ENCODE measurements around the gene PMPCB. TPM values are rescaled to one million over a fixed set of nuclear protein-coding genes. Genes with fewer than 3 reads are reported as not detected.

The PMPCB gene
- total RNA-seq, 1 experiment from 2014 or later: 74.4 TPM

GRCh38 chr7:103344453-103345149 lies 47.4 kb downstream of the PMPCB start, which contains the start of gene DNAJC2 (continued):
- TF ChIP-seq ZSCAN18 (CRISPR knock-in tag; IDR thresholded peaks at IDR 0.05) (no peak), IRF2 (CRISPR knock-in tag; IDR thresholded peaks at IDR 0.05; ENCODE audit: borderline replicate concordance, low read depth) (no peak), ZNF317 (CRISPR knock-in tag; IDR thresholded peaks at IDR 0.05; ENCODE audit: borderline replicate concordance, low read depth) (no peak), ELF4 (CRISPR knock-in tag; IDR thresholded peaks at IDR 0.05; ENCODE audit: low read depth) (no peak), HMGXB4 (CRISPR knock-in tag; IDR thresholded peaks at IDR 0.05) (0 out of 2 replicates have a peak, but pooled peaks have one; percentile 19), AFF4 (CRISPR knock-in tag; IDR thresholded peaks at IDR 0.05; ENCODE audit: borderline replicate concordance) (no peak), ZMAT4 (CRISPR knock-in tag; IDR thresholded peaks at IDR 0.05) (no peak), TCF7 (CRISPR knock-in tag; IDR thresholded peaks at IDR 0.05; ENCODE audit: low read depth) (no peak), NFATC4 (CRISPR knock-in tag; IDR thresholded peaks at IDR 0.05) (no peak), ZNF263 (CRISPR knock-in tag; IDR thresholded peaks at IDR 0.05; ENCODE audit: low read depth) (no peak), E2F4 (CRISPR knock-in tag; IDR thresholded peaks at IDR 0.05; ENCODE audit: borderline replicate concordance, low read depth) (no peak), ZNF532 (CRISPR knock-in tag; IDR thresholded peaks at IDR 0.05; ENCODE audit: borderline replicate concordance) (0 out of 2 replicates have a peak, but pooled peaks have one; percentile 41), GRHL2 (CRISPR knock-in tag; IDR thresholded peaks at IDR 0.05; ENCODE audit: insufficient replicate concordance, severe bottlenecking) (no peak), ZNF425 (CRISPR knock-in tag; conservative IDR thresholded peaks at IDR 0.05) (no peak), JUN (CRISPR knock-in tag; IDR thresholded peaks at IDR 0.05) (no peak), PRRX2 (CRISPR knock-in tag; IDR thresholded peaks at IDR 0.05) (no peak), NR3C1 (CRISPR knock-in tag; conservative IDR thresholded peaks at IDR 0.05; ENCODE audit: low read depth) (no peak), E2F5 (CRISPR knock-in tag; IDR thresholded peaks at IDR 0.05) (no peak)
